ENCODE results near the gene PTPRE. TPM values are rescaled to one million over a fixed set of nuclear protein-coding genes. Genes with fewer than 3 reads are reported as not detected.

The PTPRE gene
- total and polyA plus RNA-seq, 2 of the 4 experiments (the other 2 are of a cell fraction), result 0.34 to 0.54 TPM

DNA sequence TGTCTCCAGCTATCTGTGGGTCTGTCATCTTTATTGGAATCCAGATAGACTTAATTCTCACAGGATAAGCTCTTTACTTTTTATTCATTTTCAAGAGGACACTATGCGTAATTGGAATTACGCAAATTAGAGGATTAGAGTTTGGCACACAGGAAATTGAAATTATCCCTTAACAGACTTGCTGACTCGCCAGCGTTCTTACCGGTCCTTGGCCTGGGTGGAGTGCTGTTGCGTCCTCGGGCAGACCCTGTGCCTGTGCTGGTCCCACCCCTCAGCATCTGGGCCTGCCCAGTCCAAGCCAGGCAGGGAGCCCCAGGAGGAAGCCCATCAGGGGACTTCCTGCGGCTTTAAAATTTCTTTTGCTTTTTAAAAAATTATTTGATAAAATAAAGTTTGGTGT lies 117.5 kb downstream of the PTPRE start:
- Histone ChIP-seq H3K18ac (ENCODE audit: low read depth, low read length) (no peak overlapping the region), H3K4me3 (ENCODE audit: insufficient read depth, low read depth, low read length) (no peak overlapping the region), H2BK20ac (ENCODE audit: low read depth, low read length) (no peak overlapping the region), H4K91ac (ENCODE audit: insufficient read depth, low read depth, low read length) (no peak overlapping the region), H3K4me2 (ENCODE audit: low read depth, low read length) (no peak overlapping the region), H3K14ac (replicated peaks; ENCODE audit: low read depth, low read length) (no peak overlapping the region), H2AFZ (replicated peaks; ENCODE audit: low read length, poor library complexity) (no peak overlapping the region), H2AK9ac (replicated peaks; ENCODE audit: low read depth, low read length, poor library complexity) (no peak overlapping the region), H4K8ac (ENCODE audit: low read depth in 2 of 2, low read length in 2 of 2) (no peak overlapping the region), H3K9ac (ENCODE audit: low read depth, low read length) (no peak overlapping the region), H4K20me1 (ENCODE audit: insufficient read depth, low read length) (no peaks in the 10 kb centered on the region), H3K27ac (ENCODE audit: insufficient read depth, low read length) (no peak overlapping the region), H3K9me1 (ENCODE audit: insufficient read depth, low read length) (no peaks in the 10 kb centered on the region), H3K4ac (ENCODE audit: low read depth, low read length) (no peak overlapping the region), H3K4me1 (ENCODE audit: control insufficient read depth, insufficient read depth, low read length) (no peaks in the 10 kb centered on the region), H3K23ac (ENCODE audit: low read depth, low read length) (no peak overlapping the region), H2BK5ac (ENCODE audit: low read depth, low read length, poor library complexity, severe bottlenecking) (no peak overlapping the region), H3K36me3 (ENCODE audit: control insufficient read depth, insufficient read depth, low read length) (no peaks in the 10 kb centered on the region), H2BK15ac (ENCODE audit: low read depth, low read length) (no peak overlapping the region), H3K9me3 (ENCODE audit: control insufficient read depth, insufficient read depth, low read length) (no peaks in the 10 kb centered on the region), H2BK120ac (ENCODE audit: low read depth, low read length) (no peak overlapping the region), H3K79me1 (ENCODE audit: low read depth in 1 of 2, low read length in 2 of 2) (no peaks in the 10 kb centered on the region), H3K27me3 (ENCODE audit: control insufficient read depth, insufficient read depth, low read length) (no peaks in the 10 kb centered on the region), H2AK5ac (ENCODE audit: low read depth, low read length) (no peak overlapping the region), H3K56ac (ENCODE audit: extremely low read depth, insufficient read depth, low read length) (no peak overlapping the region), H4K5ac (ENCODE audit: low read depth, low read length) (no peak overlapping the region)
- CTCF ChIA-PET, result no interaction called here
- ATAC-seq (ENCODE audit: low read depth) (no peak), DNase-seq (no peak)
- in situ Hi-C loops (cut with MboI; ENCODE audit: low sequenced_read_pairs), result no loop called here
- TF ChIP-seq, protein P1, sequence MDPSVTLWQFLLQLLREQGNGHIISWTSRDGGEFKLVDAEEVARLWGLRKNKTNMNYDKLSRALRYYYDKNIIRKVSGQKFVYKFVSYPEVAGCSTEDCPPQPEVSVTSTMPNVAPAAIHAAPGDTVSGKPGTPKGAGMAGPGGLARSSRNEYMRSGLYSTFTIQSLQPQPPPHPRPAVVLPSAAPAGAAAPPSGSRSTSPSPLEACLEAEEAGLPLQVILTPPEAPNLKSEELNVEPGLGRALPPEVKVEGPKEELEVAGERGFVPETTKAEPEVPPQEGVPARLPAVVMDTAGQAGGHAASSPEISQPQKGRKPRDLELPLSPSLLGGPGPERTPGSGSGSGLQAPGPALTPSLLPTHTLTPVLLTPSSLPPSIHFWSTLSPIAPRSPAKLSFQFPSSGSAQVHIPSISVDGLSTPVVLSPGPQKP (IDR thresholded peaks at IDR 0.05; ENCODE audit: borderline replicate concordance, low read depth, low read length), result no peak
- no peak for TF ChIP-seq POLR2A (IDR thresholded peaks at IDR 0.05; ENCODE audit: low read depth, low read length)
- BruUV-seq (replicated peaks), result no TSS peak
- POLR2A ChIA-PET (ENCODE audit: unreplicated experiment), result no interaction called here
- WGBS, 2 experiments (ENCODE audit: extremely low coverage in 2 of 2, insufficient read length in 1 of 2), result no CpG with 5 or more reads among the region's 8 CpGs
- dilution Hi-C loops (cut with HindIII; ENCODE audit: low sequenced_read_pairs, unreplicated experiment), result no loop called here
- intact Hi-C loops (cut with micrococcal nuclease), result no loop called here
